EH (cell line): Measurements from ENCODE around the gene DPF3.
A peak's percentile ranks its signal among the peaks of the same experiment; 100 is the strongest.

ENCODE experiments used
- DNase-seq: peaks from one replicate; pipeline ENCODE4 v3.0.0-alpha.2; 2015; ENCODE audit warnings: low read depth

DPF3 gene

GRCh38 chr14:72742838-72743195 lies 151.1 kb downstream of the DPF3 start:
- DNase-seq = no peak

DNA sequence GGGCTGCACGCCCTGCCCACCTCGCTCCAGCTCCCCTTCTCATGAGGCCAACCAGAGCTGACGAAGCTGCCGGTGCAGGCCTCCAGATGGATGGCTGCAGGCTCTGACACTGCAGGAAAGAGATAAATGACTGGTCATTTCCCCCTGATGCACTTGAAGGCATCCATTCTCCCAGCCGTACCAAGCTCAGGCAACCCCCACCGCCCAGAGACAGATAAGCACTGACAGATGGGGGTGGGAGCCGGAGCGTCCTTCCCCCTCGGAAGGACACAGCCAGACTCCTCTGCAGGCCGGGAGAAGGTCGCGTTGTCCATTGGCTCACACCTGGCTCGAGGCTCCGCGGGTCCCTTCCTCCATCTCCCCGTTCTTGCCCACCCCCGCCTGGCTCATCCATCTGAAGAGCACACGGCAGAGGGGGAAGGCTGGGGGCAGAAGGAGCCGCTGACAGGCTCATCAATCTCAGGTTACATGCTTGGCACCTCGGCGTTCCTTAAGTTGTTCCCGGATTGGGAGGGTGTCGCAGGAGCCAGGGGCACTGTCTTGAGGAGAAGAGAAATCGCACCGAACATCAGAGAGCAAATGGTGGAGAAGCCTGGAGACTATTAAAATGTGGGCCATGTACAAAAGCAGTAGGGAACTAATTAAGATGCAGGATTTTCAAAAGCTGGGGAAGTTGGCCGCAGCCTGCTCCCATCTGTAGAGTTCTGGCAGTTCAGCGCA lies 151.6 kb downstream of the DPF3 start:
- no peak for DNase-seq

GRCh38 chr14:72741826-72742117 lies 152.1 kb downstream of the DPF3 start:
- DNase-seq = no peak

GRCh38 chr14:72740966-72741825 lies 152.7 kb downstream of the DPF3 start:
- DNase-seq = no peak

DNA sequence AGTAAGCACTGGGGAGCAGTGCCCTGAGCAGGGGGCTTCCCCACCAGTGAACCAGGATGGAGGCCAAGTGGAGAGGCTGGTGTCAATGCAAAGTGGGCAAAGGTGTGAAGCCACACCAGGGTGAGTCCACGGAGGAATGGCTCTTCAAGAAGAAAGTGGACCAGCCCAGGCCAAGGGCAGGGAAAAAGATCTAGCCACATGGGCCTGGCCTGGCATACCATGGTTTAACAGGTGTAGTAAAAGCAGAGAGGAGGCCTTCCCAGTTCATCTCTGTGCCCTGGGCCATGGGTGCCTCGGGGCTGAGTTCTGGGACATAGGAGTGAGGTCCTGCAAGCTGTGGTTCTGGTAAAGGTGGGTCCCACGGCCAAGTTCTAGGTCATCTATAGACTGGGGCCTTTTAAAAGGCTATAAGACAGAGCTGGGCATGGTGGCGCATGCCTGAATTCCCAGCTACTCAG lies 153.4 kb downstream of the DPF3 start:
- DNase-seq = no peak

DNA sequence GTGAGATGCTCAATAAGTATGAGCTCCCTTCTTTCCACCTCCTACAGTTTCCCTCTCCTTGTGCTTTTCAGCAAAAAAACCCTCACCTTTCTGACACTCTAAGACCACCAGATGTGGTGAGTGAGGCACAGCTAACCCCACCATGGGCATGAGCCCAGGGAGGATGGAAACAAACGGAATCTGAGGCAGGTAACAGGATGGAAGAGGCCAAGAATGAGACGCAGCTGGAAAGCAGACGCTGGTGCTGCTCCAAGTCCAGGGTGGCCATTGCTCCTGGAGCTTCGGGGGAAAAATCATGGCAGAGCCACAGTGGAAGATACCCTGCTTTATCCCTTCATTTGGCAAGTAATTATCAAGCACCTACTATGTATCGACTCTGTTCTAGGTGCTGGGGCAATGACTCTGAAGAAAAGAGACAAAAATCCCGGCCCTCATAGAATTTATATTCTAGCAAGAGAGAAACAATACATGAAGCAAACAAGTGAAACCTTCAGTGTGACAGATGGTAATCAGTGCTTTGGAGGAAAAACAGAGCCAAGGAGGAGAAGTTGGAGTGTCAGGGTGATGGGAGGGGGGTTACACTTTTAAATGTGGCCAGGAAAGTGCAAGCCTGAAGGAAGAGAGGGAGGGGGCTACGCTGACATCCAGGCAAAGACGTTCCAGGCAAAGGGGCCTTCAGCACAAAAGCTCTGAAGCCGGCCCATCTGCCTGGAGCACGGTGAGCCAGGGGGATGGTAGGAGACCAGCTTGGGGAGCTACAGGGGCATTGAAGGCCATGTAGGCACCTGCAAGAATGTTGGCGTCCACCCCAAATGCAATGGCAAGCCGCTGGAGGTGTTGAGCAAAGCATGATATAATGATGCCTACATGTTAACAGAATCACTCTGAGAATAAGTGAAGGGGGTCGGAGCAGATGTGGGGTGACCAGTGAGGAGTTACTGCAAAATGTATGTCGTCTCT lies 154.2 kb downstream of the DPF3 start:
- no peak for DNase-seq

- peak; percentile 45 for DNase-seq
Observed at GRCh38 chr14:72738161-72738611, 155.7 kb downstream of the DPF3 start.

- DNase-seq = peak; percentile 61
Observed at GRCh38 chr14:72737560-72737943, 156.3 kb downstream of the DPF3 start.

GRCh38 chr14:72736786-72737559 lies 156.9 kb downstream of the DPF3 start:
- DNase-seq = peak; percentile 51

- DNase-seq = peak; percentile 91
Observed at GRCh38 chr14:72736308-72736707, 157.6 kb downstream of the DPF3 start.

- no peak for DNase-seq
Observed at GRCh38 chr14:72732022-72732780, 161.7 kb downstream of the DPF3 start.

DNA sequence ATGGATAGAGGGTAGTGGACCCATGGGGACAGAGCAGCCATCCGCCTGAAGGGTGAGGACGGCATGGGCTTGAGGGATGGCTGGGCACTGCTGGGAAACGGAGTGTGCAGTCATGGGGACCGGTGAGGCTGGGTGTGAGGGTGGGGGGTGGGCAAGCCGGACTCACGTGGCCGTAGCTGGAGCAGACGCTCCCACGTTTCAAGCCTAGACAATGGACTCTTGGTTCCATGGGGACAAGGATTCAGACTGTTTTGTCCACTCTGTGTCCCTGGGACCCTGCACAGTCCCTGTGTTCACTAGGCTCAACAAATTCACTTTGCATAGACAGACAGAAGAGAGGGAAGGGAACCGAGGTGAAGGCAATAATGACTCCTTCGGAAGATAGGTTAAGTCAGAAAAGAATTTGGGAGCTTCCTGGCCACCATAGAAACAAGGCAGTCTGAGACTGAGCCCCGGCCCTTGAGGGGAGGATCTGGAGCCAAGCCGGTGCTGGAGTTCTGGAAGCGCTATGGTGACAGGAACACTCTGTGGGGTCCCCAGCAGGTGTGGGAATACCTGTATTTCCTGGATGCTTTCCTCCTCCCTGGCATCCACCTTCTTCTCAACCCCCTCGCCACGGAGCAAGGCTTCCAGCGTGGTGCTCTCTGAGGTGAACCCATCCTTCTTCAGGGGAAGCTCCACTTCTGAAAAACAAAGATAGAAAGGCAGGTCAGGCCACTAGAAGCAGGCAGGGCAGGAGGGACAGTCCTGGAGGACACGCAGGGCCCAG lies 162.5 kb downstream of the DPF3 start:
- no peak for DNase-seq

- no peak for DNase-seq
Observed at GRCh38 chr14:72730468-72730867, 163.4 kb downstream of the DPF3 start.

GRCh38 chr14:72726444-72726843 lies 167.5 kb downstream of the DPF3 start:
- DNase-seq = no peak

GRCh38 chr14:72723858-72724530 lies 169.9 kb downstream of the DPF3 start:
- peak; percentile 35 for DNase-seq

DNA sequence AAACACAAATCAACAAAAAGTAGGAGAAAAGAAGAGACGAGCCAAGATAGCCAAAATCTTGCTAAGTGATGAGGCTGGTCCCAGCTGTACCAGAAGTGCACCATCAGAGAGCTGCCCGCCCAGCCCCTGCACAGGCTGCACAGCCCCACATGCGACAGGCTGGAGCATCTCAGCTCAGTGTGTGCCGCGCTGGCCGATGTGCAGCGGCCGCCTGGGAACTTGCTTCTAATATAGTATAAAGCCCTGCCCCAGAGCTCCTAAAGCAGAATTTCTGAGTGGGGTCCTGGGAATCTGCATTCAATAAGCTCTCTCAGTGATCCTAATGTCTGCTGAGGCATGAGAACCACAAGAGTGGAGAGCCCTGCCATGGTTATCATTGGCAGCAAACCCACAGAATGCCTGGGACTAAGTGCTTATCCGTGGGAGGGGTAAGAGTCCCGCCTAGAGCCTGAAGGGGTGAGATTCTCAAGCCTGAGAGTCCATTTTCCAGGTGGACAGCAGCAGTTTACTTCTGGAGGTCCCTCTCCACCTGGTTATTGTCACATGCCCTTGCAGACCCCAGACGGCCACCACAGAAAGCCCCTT lies 171.6 kb downstream of the DPF3 start:
- DNase-seq = no peak

DNA sequence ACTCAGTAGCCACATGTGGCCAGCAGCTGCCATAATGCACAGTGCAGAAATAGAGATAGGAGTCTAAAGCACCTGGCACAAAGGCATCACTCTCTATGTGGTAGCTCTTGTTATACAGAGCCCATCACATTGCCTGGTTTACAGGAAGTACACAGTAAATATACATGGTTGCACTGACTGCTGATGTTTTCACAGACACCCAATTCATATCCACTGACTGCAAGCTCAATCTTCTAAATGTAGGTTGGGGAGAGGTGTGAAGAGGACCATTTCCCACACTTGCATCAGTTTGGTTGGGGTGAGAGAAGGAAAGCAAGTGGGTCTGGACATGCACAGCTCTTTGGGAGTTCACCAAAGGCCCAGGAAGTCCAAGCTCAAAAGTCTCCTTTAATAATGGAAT lies 172.8 kb downstream of the DPF3 start:
- no peak for DNase-seq

GRCh38 chr14:72717220-72717619 lies 176.7 kb downstream of the DPF3 start:
- no peak for DNase-seq

DNA sequence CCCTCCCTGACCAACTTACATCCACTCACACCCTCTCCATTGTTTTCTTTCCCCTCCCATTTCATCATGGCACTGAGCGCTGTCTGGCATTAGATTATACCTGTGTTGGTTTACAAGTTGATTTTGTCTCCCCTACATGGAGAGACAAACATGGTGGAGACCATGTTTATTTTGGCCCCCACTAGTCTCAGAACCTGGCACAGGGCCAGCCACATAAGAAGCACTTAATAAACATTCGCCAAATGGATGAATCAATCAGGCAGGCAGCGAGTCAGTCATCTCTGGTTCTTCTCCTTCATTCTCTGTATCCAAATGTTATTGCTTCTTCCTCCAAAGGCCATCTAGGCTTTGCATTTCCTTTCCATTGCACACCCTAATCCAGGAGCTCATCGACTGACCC lies 177.4 kb downstream of the DPF3 start:
- DNase-seq = peak; percentile 30
